ENCODE measurements around the gene DEK. TPM values are rescaled to one million over a fixed set of nuclear protein-coding genes. Genes with fewer than 3 reads are reported as not detected.

Gene DEK
- total and polyA plus RNA-seq, 2 of the 13 experiments (the other 11 are each of a cell fraction or from before 2014, with no cell fraction given): 53.2 to 276 TPM

DNA sequence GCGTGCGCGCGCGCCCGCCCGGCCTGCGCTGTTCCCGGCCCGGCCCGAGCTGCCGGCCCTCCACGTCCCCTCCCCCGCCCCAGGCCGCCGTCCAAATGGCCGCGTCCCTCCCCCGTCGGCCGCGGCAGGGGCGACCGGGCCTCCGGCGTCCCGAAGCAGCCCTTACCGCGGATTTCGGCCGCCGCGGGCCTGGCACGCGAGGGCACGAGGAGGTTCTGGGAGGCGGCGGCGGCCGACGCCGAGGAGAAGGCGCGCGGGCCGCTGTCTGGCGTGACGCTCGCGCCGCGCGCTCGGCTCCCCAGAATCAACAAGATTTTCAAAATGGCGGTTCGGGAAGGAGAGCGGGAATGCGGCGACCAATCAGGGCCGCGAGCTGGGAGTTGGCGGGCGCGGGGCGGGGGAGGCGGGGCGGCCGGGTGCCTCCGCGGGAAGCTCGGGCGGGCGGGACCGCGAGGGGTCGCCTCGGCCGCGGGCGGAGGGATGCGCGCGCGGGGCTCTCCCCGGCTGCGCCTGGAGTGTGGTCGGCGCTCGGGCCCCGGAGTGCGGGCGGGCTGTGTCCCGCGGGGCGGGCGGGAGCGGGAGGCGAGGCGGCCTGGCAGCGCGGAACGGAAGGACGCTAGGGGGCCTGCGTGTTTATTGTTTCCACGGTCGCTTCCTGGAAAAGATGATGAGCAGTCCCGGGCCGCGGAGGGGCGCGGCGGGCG lies at the start of gene DEK (continued):
- TF ChIP-seq NCOA5 (CRISPR knock-in tag; IDR thresholded peaks at IDR 0.05) (no peak), FOXJ3 (CRISPR knock-in tag; IDR thresholded peaks at IDR 0.05; ENCODE audit: borderline replicate concordance) (no peak), HOXD1 (CRISPR knock-in tag; IDR thresholded peaks at IDR 0.05) (peak; percentile 39; the same call in 1 of the 2 replicates), ZNF652 (CRISPR knock-in tag; IDR thresholded peaks at IDR 0.05; ENCODE audit: borderline replicate concordance, low read depth) (no peak), ZNF451 (CRISPR knock-in tag; IDR thresholded peaks at IDR 0.05) (no peak; the same call in 1 of the 2 replicates), ZNF121 (CRISPR knock-in tag; IDR thresholded peaks at IDR 0.05) (no peak), LRRFIP1 (CRISPR knock-in tag; conservative IDR thresholded peaks at IDR 0.05) (no peak), ZMAT3 (CRISPR knock-in tag; conservative IDR thresholded peaks at IDR 0.05) (no peak), CBX1 (IDR thresholded peaks at IDR 0.05; ENCODE audit: low read depth) (peak; percentile 28), KDM5B (CRISPR knock-in tag; IDR thresholded peaks at IDR 0.05; ENCODE audit: borderline replicate concordance) (peak; percentile 87; the same call in 1 of the 2 replicates), ZNF317 (CRISPR knock-in tag; IDR thresholded peaks at IDR 0.05) (0 out of 2 replicates have a peak, but pooled peaks have one; percentile 32), KDM5A (IDR thresholded peaks at IDR 0.05; ENCODE audit: borderline replicate concordance, low read length) (peak; percentile 37; the same call in 1 of the 2 replicates), KDM4B (CRISPR knock-in tag; IDR thresholded peaks at IDR 0.05) (no peak), MYNN (CRISPR knock-in tag; IDR thresholded peaks at IDR 0.05; ENCODE audit: low read depth) (no peak), ZNF264 (CRISPR knock-in tag; IDR thresholded peaks at IDR 0.05) (no peak), ASH2L (IDR thresholded peaks at IDR 0.05; ENCODE audit: insufficient read length, low read depth, low read length) (peak; percentile 82), ZNF800 (CRISPR knock-in tag; IDR thresholded peaks at IDR 0.05) (no peak), MTA1 (CRISPR knock-in tag; IDR thresholded peaks at IDR 0.05; ENCODE audit: borderline replicate concordance) (peak; percentile 51; the same call in 1 of the 2 replicates)
- TF ChIP-seq, protein P1, sequence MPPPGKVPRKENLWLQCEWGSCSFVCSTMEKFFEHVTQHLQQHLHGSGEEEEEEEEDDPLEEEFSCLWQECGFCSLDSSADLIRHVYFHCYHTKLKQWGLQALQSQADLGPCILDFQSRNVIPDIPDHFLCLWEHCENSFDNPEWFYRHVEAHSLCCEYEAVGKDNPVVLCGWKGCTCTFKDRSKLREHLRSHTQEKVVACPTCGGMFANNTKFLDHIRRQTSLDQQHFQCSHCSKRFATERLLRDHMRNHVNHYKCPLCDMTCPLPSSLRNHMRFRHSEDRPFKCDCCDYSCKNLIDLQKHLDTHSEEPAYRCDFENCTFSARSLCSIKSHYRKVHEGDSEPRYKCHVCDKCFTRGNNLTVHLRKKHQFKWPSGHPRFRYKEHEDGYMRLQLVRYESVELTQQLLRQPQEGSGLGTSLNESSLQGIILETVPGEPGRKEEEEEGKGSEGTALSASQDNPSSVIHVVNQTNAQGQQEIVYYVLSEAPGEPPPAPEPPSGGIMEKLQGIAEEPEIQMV (CRISPR knock-in tag; IDR thresholded peaks at IDR 0.05; ENCODE audit: low read depth): peak; percentile 65; the same call in 1 of the 2 replicates
- TF ChIP-seq, protein P2, sequence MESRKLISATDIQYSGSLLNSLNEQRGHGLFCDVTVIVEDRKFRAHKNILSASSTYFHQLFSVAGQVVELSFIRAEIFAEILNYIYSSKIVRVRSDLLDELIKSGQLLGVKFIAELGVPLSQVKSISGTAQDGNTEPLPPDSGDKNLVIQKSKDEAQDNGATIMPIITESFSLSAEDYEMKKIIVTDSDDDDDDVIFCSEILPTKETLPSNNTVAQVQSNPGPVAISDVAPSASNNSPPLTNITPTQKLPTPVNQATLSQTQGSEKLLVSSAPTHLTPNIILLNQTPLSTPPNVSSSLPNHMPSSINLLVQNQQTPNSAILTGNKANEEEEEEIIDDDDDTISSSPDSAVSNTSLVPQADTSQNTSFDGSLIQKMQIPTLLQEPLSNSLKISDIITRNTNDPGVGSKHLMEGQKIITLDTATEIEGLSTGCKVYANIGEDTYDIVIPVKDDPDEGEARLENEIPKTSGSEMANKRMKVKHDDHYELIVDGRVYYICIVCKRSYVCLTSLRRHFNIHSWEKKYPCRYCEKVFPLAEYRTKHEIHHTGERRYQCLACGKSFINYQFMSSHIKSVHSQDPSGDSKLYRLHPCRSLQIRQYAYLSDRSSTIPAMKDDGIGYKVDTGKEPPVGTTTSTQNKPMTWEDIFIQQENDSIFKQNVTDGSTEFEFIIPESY (CRISPR knock-in tag; IDR thresholded peaks at IDR 0.05): no peak; the same call in 1 of the 2 replicates
- TF ChIP-seq, protein P3, sequence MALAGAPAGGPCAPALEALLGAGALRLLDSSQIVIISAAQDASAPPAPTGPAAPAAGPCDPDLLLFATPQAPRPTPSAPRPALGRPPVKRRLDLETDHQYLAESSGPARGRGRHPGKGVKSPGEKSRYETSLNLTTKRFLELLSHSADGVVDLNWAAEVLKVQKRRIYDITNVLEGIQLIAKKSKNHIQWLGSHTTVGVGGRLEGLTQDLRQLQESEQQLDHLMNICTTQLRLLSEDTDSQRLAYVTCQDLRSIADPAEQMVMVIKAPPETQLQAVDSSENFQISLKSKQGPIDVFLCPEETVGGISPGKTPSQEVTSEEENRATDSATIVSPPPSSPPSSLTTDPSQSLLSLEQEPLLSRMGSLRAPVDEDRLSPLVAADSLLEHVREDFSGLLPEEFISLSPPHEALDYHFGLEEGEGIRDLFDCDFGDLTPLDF (CRISPR knock-in tag; IDR thresholded peaks at IDR 0.05): peak; percentile 86
